GM18519 (cell line): Measurements from ENCODE around the gene CPED1.
"Not testable (repeated sequence)": the region's sequence is repeated elsewhere in the genome, so short reads cannot be mapped to it uniquely, and the experiment has no call there.

Source experiments
- ATAC-seq: cut with Tn5 transposase; IDR thresholded peaks from one replicate; pipeline ENCODE4 v1.9.1; 2021; ENCODE audit warnings: mild to moderate bottlenecking, moderate library complexity; ENCODE audit not compliant: unreplicated experiment, low FRiP score

Gene CPED1

GRCh38 chr7:121202125-121202524 lies 213.6 kb downstream of the CPED1 start:
- no peak for ATAC-seq

GRCh38 chr7:121202834-121203233 lies 214.3 kb downstream of the CPED1 start:
- ATAC-seq: no peak

- no peak for ATAC-seq
Observed at GRCh38 chr7:121204537-121204936, 216.0 kb downstream of the CPED1 start.

- no peak for ATAC-seq
Observed at GRCh38 chr7:121205777-121206176, 217.3 kb downstream of the CPED1 start.

- ATAC-seq: no peak
Observed at GRCh38 chr7:121211253-121211652, 222.7 kb downstream of the CPED1 start.

- ATAC-seq: no peak
Observed at GRCh38 chr7:121212036-121212435, 223.5 kb downstream of the CPED1 start.

- ATAC-seq: no peak
Observed at GRCh38 chr7:121214657-121215056, 226.1 kb downstream of the CPED1 start.

GRCh38 chr7:121219026-121219425 lies 230.5 kb downstream of the CPED1 start:
- ATAC-seq: no peak

- not testable (repeated sequence) for ATAC-seq
Observed at GRCh38 chr7:121221108-121221507, 232.6 kb downstream of the CPED1 start.

- ATAC-seq: no peak
Observed at GRCh38 chr7:121228779-121229178, 240.3 kb downstream of the CPED1 start.

- ATAC-seq: no peak
Observed at GRCh38 chr7:121235201-121235600, 246.7 kb downstream of the CPED1 start.

GRCh38 chr7:121237601-121238000 lies 249.1 kb downstream of the CPED1 start:
- ATAC-seq: no peak

GRCh38 chr7:121244120-121244870 lies 255.8 kb downstream of the CPED1 start:
- no peak for ATAC-seq

GRCh38 chr7:121251367-121251766 lies 262.9 kb downstream of the CPED1 start:
- not testable (repeated sequence) for ATAC-seq

- ATAC-seq: not testable (repeated sequence)
Observed at GRCh38 chr7:121252523-121253235, 264.2 kb downstream of the CPED1 start.

GRCh38 chr7:121259826-121260225 lies 271.3 kb downstream of the CPED1 start:
- no peak for ATAC-seq

GRCh38 chr7:121261207-121261884 lies 272.8 kb downstream of the CPED1 start:
- ATAC-seq: no peak

- no peak for ATAC-seq
Observed at GRCh38 chr7:121262221-121262620, 273.7 kb downstream of the CPED1 start.

- no peak for ATAC-seq
Observed at GRCh38 chr7:121262969-121263368, 274.5 kb downstream of the CPED1 start.

GRCh38 chr7:121266307-121266894 lies 277.9 kb downstream of the CPED1 start:
- ATAC-seq: no peak

GRCh38 chr7:121267612-121268011 lies 279.1 kb downstream of the CPED1 start:
- no peak for ATAC-seq
